HCT116 (cell line): ENCODE data around the gene CDC14A. TPM values are rescaled to one million over a fixed set of nuclear protein-coding genes. Genes with fewer than 3 reads are reported as not detected.

Experiments
- ZNF274 ChIP-seq: fragments of 200-500 bp; sonication (Bioruptor generic); IDR thresholded peaks from 2 replicates; pipeline ENCODE4 v1.6.1; 2014; ENCODE audit warnings: mild to moderate bottlenecking, low read depth, low read length, inconsistent platforms
- total RNA-seq: library from RNA; stranded (reverse); gene quantifications from one replicate; pipeline ENCODE4 v1.2.1, GENCODE V29; 2021; ENCODE audit not compliant: unreplicated experiment
- TF ChIP-seq, protein P1 (sequence below), 3 experiments: fragments of 200-600 bp in 1 of 3; sonication (generic) in 1 of 3; IDR thresholded peaks in 2 of 3; conservative IDR thresholded peaks in 1 of 3; 2 replicates each; pipeline ENCODE4 v1.5.1; 2012 to 2017; ENCODE audit warnings: low read depth in 2 of 3, low read length in 2 of 3, antibody characterized with exemption in 1 of 3, borderline replicate concordance in 1 of 3, control low read depth in 1 of 3, mild to moderate bottlenecking in 1 of 3, mixed read lengths in 1 of 3, mixed run types in 1 of 3, moderate library complexity in 1 of 3; ENCODE audit not compliant: insufficient read depth in 1 of 3

CDC14A gene
- total RNA-seq, 1 experiment from 2014 or later: 5.1 TPM

DNA sequence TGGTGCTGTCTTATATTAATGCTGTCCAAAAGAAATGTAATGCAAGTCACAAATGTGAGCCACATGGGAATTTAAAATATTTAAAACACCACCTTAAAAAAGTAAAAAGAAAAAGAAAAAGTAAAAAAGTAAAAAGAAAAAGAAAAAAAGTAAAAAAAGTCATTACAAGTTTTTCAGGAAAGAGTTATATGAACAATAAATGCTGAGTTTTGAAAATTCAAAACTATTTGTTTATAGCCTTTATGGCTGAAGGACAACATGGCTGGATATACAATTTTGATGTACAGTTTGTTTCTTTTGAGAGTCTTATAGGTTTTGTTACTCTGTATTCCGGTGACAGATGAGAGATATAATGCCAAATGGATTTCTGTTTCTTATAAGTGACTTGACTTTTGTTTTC lies 214.8 kb downstream of the CDC14A start (continued):
- TF ChIP-seq ZNF274: no peak
- TF ChIP-seq, protein P1, sequence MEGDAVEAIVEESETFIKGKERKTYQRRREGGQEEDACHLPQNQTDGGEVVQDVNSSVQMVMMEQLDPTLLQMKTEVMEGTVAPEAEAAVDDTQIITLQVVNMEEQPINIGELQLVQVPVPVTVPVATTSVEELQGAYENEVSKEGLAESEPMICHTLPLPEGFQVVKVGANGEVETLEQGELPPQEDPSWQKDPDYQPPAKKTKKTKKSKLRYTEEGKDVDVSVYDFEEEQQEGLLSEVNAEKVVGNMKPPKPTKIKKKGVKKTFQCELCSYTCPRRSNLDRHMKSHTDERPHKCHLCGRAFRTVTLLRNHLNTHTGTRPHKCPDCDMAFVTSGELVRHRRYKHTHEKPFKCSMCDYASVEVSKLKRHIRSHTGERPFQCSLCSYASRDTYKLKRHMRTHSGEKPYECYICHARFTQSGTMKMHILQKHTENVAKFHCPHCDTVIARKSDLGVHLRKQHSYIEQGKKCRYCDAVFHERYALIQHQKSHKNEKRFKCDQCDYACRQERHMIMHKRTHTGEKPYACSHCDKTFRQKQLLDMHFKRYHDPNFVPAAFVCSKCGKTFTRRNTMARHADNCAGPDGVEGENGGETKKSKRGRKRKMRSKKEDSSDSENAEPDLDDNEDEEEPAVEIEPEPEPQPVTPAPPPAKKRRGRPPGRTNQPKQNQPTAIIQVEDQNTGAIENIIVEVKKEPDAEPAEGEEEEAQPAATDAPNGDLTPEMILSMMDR (IDR thresholded peaks at IDR 0.05 in 2 of 3, conservative IDR thresholded peaks at IDR 0.05 in 1 of 3; ENCODE audit: borderline replicate concordance in 1 of 3, insufficient read depth in 1 of 3, low read depth in 2 of 3, low read length in 2 of 3): no peak

Other genes starting within 250 kb of the CDC14A start
- gene SASS6, start 219.6 kb upstream of the CDC14A start, total RNA-seq: 13.7 TPM
- 13.2 TPM for gene TRMT13, start 219.3 kb upstream of the CDC14A start, total RNA-seq
- 0.54 TPM for gene LRRC39, start 174.2 kb upstream of the CDC14A start, total RNA-seq
- 14.0 TPM for gene DBT, start 102.7 kb upstream of the CDC14A start, total RNA-seq
- gene RTCA, start 86.3 kb upstream of the CDC14A start, total RNA-seq: 26.5 TPM
- gene GPR88, start 185.6 kb downstream of the CDC14A start, total RNA-seq: not detected